ENCODE data around the gene LRP8. TPM values are rescaled to one million over a fixed set of nuclear protein-coding genes. Genes with fewer than 3 reads are reported as not detected.

The LRP8 gene
- total and polyA plus RNA-seq, 4 donors = 2.6 to 20.0 (median 9.6) TPM

DNA sequence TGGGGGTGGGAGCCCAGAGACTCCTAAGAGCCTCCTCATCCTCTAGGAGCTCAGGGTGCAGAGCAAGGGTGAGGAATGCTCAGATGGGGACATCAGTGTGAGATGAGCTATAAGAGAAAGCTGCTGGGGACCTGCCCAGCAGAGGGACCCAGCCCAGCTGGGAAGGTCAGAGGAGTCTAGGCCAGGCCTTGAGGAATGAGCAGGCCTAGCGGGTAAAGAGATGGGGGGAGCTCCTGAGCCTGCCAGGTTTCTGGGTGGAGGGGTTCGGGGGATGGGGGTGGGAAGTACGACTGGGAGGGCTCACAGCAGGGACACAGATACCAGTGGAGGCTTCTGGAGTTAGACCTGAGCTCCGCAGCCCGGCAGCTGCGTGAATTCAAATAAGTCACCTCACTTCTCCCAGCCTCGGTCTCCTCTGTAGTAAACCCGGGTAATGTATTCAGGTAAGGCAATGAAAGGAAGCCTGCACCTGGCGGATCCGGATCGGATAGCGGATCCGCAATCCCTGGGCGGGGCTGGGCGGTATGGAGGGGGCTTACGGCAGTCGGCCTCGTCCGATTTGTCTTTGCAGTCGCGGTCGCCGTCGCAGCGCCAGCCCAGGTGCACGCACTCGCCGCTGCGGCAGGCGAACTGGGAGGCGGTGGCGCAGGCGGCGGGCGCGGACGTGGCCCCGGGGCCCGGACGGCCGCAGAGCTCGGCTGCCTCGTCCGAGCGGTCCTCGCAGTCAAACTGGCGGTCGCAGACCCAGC lies 51.5 kb downstream of the LRP8 start:
- no peak for ATAC-seq (ENCODE audit: insufficient read depth, low FRiP score)
- H3K27me3 ChIP-seq (ENCODE audit: control insufficient read depth in 3 of 3, insufficient read depth in 3 of 3, low read length in 2 of 3) = no peaks in the 10 kb centered on the region
- no peak for DNase-seq
- no peak overlapping the region for H3K4me3 ChIP-seq
- H3K36me3 ChIP-seq (ENCODE audit: control insufficient read depth in 4 of 4, insufficient read depth in 4 of 4, low read length in 4 of 4) = peaks cover 0 to 4% (median 0%) of the 10 kb centered on the region in 4 donors
- no peaks in the 10 kb centered on the region for H3K9me3 ChIP-seq (ENCODE audit: control insufficient read depth in 4 of 4, insufficient read depth in 3 of 4, low read length in 3 of 4)
- no peak overlapping the region for H3K27ac ChIP-seq (ENCODE audit: low read depth in 1 of 2, low read length in 1 of 2)
- TF ChIP-seq, protein P1, sequence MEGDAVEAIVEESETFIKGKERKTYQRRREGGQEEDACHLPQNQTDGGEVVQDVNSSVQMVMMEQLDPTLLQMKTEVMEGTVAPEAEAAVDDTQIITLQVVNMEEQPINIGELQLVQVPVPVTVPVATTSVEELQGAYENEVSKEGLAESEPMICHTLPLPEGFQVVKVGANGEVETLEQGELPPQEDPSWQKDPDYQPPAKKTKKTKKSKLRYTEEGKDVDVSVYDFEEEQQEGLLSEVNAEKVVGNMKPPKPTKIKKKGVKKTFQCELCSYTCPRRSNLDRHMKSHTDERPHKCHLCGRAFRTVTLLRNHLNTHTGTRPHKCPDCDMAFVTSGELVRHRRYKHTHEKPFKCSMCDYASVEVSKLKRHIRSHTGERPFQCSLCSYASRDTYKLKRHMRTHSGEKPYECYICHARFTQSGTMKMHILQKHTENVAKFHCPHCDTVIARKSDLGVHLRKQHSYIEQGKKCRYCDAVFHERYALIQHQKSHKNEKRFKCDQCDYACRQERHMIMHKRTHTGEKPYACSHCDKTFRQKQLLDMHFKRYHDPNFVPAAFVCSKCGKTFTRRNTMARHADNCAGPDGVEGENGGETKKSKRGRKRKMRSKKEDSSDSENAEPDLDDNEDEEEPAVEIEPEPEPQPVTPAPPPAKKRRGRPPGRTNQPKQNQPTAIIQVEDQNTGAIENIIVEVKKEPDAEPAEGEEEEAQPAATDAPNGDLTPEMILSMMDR (IDR thresholded peaks at IDR 0.05; ENCODE audit: control extremely low read depth, extremely low read depth) = no peak
- H3K9ac ChIP-seq (ENCODE audit: insufficient read depth in 1 of 2, low read length in 2 of 2) = no peak overlapping the region
- whole genome bisulfite sequencing, 2 donors = 94% methylated on average over 47 to 48 of the region's 48 CpGs
- H3K4me1 ChIP-seq (ENCODE audit: control insufficient read depth in 5 of 5, insufficient read depth in 5 of 5, low read length in 5 of 5) = no peaks in the 10 kb centered on the region

DNA sequence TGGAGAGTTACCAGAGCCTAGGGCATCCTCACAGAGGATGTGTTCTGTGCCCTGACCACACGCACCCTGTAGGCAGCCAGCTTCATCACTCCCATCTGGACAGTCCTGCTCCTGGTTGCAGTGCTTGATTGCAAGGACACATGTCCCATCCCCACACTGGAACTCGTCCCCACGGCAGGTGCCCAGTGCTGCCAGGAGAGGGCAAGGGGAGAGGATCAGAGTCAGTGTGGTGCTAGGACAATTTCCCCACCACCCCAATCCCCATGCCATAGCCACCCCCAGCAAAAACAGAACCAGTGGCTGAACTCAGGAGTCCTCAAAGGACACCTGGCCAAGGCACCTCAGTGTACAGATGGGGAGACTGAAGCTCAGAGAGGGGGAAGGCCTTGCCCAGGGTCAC lies 52.3 kb downstream of the LRP8 start:
- 89 to 96% methylated on average over 3 of the region's 3 CpGs for WGBS, 2 donors

DNA sequence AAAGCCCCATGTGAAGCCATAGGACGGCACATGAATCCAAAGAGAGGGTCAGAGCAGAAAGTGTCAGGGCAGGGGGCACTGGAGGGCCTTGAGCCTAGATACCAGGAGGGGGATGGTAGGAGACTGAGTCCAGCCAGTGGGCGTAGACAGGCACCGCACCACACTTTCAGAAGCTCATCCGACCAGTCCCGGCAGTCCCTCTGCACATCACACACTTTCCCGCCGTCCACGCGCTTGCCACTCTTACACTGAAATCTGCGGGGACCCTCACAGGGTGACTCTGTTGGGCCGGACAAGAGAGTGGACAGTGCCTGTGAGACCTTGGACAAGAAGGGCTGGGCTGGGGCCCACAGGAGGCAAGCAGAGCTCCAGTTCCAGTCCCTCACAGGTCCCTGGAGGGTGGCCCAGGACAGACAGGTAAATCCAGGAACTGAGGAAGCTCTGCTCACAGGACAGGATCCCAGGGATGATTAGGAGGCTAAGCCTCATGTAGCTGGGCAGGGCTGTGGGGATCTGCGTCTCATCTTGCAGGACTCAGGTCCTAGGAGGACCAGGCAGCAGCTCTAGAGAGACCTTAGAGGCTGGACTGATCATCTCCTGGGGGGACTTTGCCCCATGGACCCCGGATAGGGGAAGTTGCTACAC lies 53.2 kb downstream of the LRP8 start:
- 94 to 96% methylated on average over 13 of the region's 13 CpGs for WGBS, 2 donors
- H3K4me3 ChIP-seq = no peak overlapping the region
- H3K27ac ChIP-seq (ENCODE audit: low read depth in 1 of 2, low read length in 1 of 2) = no peak overlapping the region
- no peaks in the 10 kb centered on the region for H3K27me3 ChIP-seq (ENCODE audit: control insufficient read depth in 3 of 3, insufficient read depth in 3 of 3, low read length in 2 of 3)
- no peak for DNase-seq
- no peak for ATAC-seq (ENCODE audit: insufficient read depth, low FRiP score)
- peaks cover 0 to 7% (median 0%) of the 10 kb centered on the region in 4 donors for H3K36me3 ChIP-seq (ENCODE audit: control insufficient read depth in 4 of 4, insufficient read depth in 4 of 4, low read length in 4 of 4)
- no peaks in the 10 kb centered on the region for H3K9me3 ChIP-seq (ENCODE audit: control insufficient read depth in 4 of 4, insufficient read depth in 3 of 4, low read length in 3 of 4)
- H3K4me1 ChIP-seq (ENCODE audit: control insufficient read depth in 5 of 5, insufficient read depth in 5 of 5, low read length in 5 of 5) = no peaks in the 10 kb centered on the region
- no peak overlapping the region for H3K9ac ChIP-seq (ENCODE audit: insufficient read depth in 1 of 2, low read length in 2 of 2)
- TF ChIP-seq, protein P1 (IDR thresholded peaks at IDR 0.05; ENCODE audit: control extremely low read depth, extremely low read depth) = no peak

More for the DNA sequence above, 52.3 kb downstream of the LRP8 start:
- H3K4me1 ChIP-seq (ENCODE audit: control insufficient read depth in 5 of 5, insufficient read depth in 5 of 5, low read length in 5 of 5) = no peaks in the 10 kb centered on the region
- DNase-seq = no peak
- H3K9me3 ChIP-seq (ENCODE audit: control insufficient read depth in 4 of 4, insufficient read depth in 3 of 4, low read length in 3 of 4) = no peaks in the 10 kb centered on the region
- ATAC-seq (ENCODE audit: insufficient read depth, low FRiP score) = no peak
- H3K27ac ChIP-seq (ENCODE audit: low read depth in 1 of 2, low read length in 1 of 2) = no peak overlapping the region
- no peaks in the 10 kb centered on the region for H3K27me3 ChIP-seq (ENCODE audit: control insufficient read depth in 3 of 3, insufficient read depth in 3 of 3, low read length in 2 of 3)
- no peak overlapping the region for H3K9ac ChIP-seq (ENCODE audit: insufficient read depth in 1 of 2, low read length in 2 of 2)
- TF ChIP-seq, protein P1 (IDR thresholded peaks at IDR 0.05; ENCODE audit: control extremely low read depth, extremely low read depth) = no peak
- H3K4me3 ChIP-seq = no peak overlapping the region
- peaks cover 0 to 9% (median 0%) of the 10 kb centered on the region in 4 donors for H3K36me3 ChIP-seq (ENCODE audit: control insufficient read depth in 4 of 4, insufficient read depth in 4 of 4, low read length in 4 of 4)
